ENCODE results near the gene CFAP141.
A peak's percentile ranks its signal among the peaks of the same experiment; 100 is the strongest.
"Not testable (repeated sequence)": the region's sequence is repeated elsewhere in the genome, so short reads cannot be mapped to it uniquely, and the experiment has no call there.

CFAP141 gene

DNA sequence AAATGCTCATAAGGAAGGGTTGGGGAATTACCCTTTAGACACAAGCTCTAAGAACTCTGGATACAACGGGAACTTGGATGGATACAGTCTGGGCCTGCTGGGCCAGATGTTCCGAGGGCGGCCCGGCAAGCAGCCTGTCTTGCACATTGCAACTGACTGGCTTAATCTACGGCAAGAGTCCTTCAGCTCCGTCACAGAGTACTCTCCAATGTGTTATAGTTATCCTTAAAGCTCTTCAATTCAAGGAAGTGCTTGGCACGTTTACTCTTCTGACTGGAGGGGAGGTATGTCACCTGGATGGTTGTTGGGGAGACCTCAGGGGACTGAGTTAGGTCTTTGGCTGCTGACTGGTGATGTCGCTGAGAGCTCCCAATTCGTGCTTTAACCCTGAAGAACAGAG is 1.1 kb upstream of the CFAP141 start:
- no peak for FAIRE-seq

DNA sequence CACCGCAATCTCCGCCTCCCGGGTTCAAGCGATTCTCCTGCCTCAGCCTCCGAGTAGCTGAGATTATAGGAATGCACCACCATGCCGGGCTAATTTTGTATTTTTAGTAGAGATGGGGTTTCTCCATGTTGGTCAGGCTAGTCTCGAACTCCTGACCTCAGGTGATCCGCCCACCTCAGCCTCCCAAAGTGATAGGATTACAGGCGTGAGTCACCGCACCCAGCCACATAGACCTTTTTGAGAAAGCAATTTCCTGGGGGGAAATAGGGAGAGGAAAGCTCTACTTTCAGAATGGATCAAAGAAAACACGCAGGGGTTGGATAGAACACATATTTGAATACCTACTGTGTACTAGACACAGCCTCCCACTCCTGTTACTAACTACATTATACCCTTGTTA is 355 bp downstream of the CFAP141 start:
- FAIRE-seq: not testable (repeated sequence)

DNA sequence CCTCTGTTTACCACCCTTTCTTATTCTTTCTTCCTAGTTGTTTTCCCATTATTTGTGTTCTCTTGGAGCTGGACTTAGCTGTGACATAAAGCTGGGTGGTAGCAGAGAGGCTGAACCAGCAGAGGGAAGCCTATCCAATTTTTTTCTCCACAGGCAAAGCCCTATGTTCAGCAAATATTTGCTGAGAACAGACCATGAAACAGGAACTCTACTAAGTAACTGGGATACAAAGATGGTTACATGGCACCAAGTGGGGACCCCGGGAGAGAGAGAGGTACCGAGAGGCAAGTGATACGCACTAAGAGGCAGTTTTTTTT is 6.6 kb downstream of the CFAP141 start:
- FAIRE-seq: no peak

- FAIRE-seq: no peak
Measured at GRCh38 chr1:154198756-154199562, 7.2 kb downstream of the CFAP141 start.

DNA sequence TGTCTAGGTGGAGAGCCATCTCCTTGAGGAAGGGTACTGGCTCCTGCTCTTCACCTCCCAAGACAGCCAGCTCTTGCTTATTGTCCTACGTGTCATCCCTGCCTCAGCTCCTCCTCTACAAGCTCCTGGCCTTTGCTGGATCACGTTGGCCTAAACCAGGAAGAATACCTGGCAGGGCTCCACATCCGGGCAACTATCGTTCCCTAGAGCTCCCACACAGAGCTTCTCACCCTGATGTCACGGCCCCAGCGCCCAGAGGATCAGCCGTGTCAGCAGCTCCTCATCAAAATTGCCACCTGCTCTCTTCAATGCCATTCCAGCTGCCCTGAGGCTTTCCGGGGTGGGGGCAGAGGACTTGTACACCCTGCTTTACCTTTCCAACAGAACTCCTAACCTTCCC is 12.3 kb downstream of the CFAP141 start:
- FAIRE-seq: no peak

DNA sequence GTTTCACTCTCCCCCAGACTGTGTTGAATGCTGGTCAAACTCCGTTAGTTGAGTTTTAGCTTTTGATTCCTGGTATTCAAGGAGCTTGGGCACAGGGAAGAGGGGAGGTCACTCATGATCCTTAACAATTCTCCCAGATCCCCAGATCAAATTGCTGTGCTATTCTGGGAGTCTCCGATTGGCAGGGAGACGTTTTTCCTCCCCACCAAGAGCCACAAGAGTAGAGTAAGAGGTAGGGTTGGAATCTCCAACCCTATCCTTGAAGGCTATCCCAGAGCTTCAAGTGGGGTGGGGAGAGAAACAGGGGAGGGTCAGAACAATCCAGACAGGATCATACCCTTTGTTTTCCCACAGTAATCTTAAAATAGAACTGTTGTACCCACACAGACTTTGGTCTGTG is 13.7 kb downstream of the CFAP141 start:
- no peak for FAIRE-seq

DNA sequence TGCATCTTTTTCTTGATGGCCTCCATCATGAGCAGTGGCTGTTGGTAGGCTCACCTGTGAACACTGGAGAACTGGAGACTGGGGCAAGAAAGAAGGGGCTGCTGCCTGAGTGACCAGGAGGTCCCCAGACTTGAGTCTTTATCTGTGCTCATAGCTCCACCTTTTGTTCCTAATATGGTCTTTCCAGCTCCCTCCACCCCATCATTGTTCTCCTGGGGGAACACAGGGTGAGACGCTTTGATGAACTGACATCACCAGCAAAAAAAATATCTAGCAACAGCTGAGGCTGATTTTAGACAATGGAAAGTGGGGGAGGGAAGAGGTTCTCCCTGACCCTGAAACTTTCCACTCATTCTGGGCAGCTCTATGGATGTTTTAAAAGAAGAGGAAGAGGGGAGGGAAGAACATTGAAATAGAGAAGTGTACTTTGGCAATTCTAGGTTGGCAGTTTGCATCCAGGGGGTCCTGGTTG is 14.1 kb downstream of the CFAP141 start, which contains the start of gene TPM3:
Gene TPM3, minus strand, starts transcription at position 111 of the 472 bp plus-strand sequence. Its CDS starts 82 bp downstream, at position 29.
- no peak for FAIRE-seq

- FAIRE-seq: no peak
Measured at GRCh38 chr1:154190550-154190949, 15.6 kb downstream of the CFAP141 start.

GRCh38 chr1:154186852-154187501 is 19.2 kb downstream of the CFAP141 start:
- no peak for FAIRE-seq

DNA sequence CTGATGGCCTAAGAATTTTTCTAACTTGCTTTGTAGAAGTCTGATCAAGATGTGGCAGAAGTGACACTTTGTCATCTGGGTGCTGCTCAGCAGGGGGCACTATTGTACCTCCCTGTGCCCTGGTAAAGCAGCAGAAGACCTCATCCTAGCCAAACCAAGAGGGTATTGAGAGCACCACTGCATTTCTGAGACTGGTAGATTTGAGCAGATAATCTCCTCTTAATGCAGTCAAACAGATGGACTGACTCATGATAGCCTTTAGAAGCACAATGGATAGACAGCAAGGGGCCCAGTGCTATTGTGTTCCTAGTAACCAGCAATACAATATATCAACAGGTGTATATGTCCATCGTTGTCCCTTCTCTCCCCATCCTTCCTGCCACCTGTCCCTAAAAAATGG is 20.0 kb downstream of the CFAP141 start:
- FAIRE-seq: no peak

DNA sequence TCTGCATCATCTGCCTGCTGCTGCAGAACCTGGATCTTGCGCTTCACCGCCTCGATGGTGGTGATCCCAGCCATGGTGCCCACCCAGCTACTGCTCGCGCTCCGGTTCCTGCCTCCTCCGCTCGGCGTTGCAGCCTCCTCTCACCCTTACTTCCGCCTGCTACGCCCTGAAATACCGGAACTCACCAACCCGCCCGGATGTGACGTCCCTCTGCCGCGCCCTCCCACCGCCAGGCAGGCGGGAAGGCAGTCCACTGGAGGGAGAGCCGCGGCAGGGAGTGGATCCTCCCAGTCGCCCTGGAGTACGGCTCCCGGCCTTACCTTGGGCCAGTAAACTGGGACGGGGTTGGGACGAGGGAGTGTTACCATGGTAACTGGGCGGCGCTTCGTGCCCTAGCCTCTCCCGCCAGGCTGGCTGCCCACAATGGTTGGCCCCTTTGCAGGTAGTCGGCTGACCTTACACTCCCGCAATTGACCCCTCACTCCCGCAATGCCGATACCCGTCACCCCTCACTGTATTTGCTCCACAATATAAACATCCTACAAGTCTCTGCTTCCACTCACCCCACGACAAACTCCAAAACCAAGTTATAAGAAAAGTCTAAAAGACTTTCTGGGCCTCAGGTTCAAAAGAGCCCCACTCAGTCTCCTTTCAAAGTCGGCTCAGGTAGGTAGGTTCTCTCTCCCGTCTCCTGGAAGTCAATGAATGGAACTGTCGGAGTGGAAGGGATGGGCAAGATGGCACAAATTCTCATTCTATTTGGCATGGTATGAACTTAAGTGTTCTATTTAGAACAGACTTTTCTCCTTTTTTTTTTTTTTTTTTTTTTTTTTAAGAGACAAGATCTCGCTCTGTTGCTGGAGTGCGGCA is 22.9 kb downstream of the CFAP141 start:
- FAIRE-seq: peak; percentile 77

DNA sequence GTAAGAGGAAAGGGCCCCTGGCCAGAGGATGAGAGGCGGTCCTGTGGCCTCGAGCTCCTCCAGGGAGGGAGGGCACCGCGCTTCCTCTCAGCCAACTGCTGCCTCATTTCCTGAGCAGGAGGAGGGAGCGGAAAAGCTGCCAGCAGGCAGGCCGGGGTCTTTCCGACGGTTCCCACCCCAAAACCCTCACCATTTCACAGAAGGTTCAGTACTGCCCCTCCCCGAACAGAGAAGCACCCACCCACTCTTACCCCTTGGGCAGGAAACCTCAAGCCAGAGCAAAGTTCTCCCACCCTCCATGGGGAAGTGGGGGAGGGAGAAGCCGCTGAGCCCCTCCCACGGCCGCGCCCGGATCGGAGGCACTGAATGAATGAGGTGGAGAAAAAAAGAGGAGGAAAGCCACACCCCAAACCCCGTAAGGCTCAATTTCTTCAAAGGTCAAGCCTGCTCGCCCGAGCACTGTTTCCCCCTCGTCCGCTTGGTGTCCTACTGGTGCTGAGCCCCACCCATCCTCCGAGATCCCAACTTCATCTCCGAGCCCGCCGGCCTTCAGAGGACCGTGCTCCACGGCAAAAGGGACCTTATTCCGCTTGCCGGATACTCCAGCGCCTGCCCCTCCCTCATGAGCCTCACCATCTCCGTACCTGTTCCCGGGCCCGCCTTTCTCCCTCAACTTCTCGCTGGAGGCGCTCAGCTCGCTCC is 23.6 kb downstream of the CFAP141 start:
- no peak for FAIRE-seq

DNA sequence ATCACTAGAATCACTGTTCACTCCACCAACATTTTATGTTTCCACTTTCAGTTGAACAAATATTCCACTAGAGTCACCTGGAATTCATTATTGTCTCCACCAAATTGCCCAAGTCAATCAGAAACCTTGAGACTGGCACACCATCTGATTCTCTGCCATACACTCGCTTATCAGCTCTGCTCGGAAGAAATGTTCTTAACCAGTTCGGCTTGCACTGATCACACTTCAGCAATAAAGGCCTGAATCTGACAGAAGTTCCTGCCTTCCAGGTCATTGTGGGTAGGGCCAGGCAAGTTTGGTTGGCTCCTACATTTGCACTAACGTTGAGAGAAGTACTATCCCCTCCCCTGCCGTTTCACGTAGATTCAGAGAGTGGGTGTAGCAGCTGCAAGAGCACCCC is 24.2 kb downstream of the CFAP141 start:
- FAIRE-seq: no peak

DNA sequence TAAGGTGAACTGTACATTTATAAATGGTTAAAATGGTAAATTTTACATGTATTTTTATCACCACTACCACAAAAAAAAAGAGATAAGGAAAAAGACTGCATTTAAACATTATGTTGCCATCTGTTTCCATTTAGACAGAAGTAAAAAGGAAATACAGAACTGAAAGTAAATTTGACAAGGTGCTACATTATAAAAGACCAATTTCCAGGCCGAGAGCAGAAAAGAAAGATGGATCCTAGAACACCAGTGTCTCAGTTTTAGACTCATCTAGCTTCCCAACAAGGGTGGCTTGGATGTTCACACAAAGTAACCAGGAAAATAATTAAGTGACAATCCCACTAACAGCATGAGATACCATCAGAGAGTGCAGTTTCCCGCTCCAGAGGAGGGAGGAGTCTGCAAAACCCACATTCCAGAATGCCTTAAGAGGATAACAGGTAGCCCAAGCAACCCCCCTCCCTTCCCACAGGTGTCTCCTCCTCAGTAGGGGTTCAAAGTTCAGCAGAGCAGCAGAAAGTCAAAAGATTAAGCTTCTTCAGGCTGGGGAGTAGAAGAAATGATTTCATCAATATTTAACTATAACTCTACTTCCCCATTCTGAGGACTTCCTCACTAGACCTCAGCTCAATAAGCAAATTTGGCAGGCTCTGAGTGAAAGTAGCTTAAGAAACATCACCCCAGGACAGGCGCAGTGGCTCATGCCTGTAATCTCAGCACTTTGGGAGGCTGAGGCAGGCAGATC is 26.0 kb downstream of the CFAP141 start:
- FAIRE-seq: no peak

DNA sequence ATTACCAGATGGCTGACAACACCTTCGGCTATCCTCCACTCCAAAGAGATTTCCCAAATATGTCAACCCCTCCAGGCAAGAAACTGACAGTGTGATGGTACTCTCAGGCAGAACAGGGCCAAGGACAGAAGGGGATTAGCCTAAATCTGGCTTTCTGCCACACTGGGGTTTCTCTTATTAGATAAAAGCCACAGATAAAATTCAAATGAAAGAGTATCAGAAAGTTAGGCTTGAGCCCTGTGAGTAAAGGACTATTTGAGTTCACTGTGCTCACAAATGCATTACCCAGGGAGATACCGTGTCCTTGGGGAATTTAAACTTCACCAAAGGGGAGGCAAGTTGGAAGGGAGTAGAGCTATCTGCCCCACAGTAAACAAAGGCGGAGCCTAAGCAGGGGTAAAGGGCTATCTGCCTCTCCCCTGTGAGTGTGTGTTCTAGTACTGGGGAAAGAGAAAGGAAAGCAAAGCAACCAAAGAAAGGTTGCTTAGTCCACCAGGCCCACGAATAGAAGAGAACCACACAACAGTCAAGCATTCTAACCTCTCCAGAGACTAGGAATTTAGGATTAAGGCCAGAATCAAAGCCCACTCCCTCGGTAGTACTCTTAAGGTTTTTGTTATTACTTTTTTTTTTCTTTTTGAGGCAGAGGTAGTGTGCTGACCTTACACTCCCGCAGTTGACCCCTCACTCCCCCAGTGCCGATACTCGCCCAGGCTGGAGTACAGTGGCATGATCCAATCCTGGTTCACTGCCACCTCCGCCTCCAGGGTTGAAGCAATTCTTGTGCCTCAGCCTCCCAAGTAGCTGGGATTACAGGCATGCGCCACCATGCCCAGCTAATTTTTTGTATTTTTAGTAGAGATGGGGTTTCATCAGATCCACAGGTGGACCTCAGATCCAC is 27.0 kb downstream of the CFAP141 start:
- FAIRE-seq: no peak

- FAIRE-seq: no peak
Measured at GRCh38 chr1:154178013-154178412, 28.1 kb downstream of the CFAP141 start.

- no peak for FAIRE-seq
Measured at GRCh38 chr1:154176337-154176736, 29.8 kb downstream of the CFAP141 start.

- FAIRE-seq: no peak
Measured at GRCh38 chr1:154174654-154175053, 31.5 kb downstream of the CFAP141 start.

DNA sequence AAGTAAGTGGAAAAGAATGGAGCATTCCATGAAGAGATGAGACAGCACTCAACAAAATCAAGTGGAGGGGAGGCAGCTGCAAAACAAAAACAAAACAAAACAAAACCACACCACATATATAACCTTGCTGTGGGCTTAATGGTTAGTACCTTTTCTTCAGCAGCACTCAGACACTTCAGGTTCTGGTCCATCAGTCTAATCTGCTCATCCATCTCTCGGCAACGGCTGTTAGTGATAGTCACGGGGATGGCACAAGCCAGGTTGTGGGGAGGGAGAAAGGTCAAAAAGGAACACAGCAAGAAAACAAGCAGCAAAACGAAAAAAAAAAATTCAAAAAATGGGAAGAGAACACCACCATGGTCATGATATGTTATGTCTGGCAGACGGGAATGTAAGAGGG is 34.3 kb downstream of the CFAP141 start:
- FAIRE-seq: no peak

GRCh38 chr1:154171223-154171583 is 34.9 kb downstream of the CFAP141 start:
- FAIRE-seq: no peak
